Midbrain (tissue), 1 donor: ENCODE data around the gene RNMT.
A peak's percentile ranks its signal among the peaks of the same experiment; 100 is the strongest.

Experiments used
- DNase-seq: peaks from one replicate; lab custom pipeline; 2025; lab: John Stamatoyannopoulos, UW

The RNMT gene

GRCh38 chr18:13811993-13812392, 85.5 kb downstream of the RNMT start:
- DNase-seq, result no peak

GRCh38 chr18:13813271-13813849, 86.9 kb downstream of the RNMT start:
- peak; percentile 63 for DNase-seq
